H9 (cell line): ENCODE data around the gene KIF5A. TPM values are rescaled to one million over a fixed set of nuclear protein-coding genes. Genes with fewer than 3 reads are reported as not detected.

Source experiments
- DNase-seq: peaks from one replicate; pipeline ENCODE4 v3.0.0-alpha.2; 2017
- H2AFZ ChIP-seq: one replicate; pipeline ENCODE4 v1.6.1; 2013; ENCODE audit warnings: mild to moderate bottlenecking, low read length, control low read depth, moderate library complexity
- H2AK5ac ChIP-seq: 2 replicates; pipeline ENCODE4 v1.6.1; 2013; ENCODE audit warnings: low read length, control low read depth, mixed read lengths; ENCODE audit not compliant: insufficient read length
- H2BK120ac ChIP-seq: one replicate; pipeline ENCODE4 v1.6.1; 2013; ENCODE audit warnings: low read depth, mild to moderate bottlenecking, low read length, control low read depth, inconsistent platforms; ENCODE audit not compliant: poor library complexity, severe bottlenecking
- H2BK12ac ChIP-seq: 2 replicates; pipeline ENCODE4 v1.6.1; 2013; ENCODE audit warnings: low read length, control low read depth, mixed read lengths, low read depth; ENCODE audit not compliant: insufficient read length
- H2BK15ac ChIP-seq: 2 replicates; pipeline ENCODE4 v1.6.1; 2013; ENCODE audit warnings: low read depth, low read length, control low read depth
- H2BK20ac ChIP-seq: one replicate; pipeline ENCODE4 v1.6.1; 2013; ENCODE audit warnings: low read depth, mild to moderate bottlenecking, low read length, control low read depth, inconsistent platforms; ENCODE audit not compliant: poor library complexity, severe bottlenecking
- H2BK5ac ChIP-seq: 2 replicates; pipeline ENCODE4 v1.6.1; 2013; ENCODE audit warnings: low read length, control low read depth, mixed read lengths; ENCODE audit not compliant: insufficient read length
- H3K14ac ChIP-seq: 2 replicates; pipeline ENCODE4 v1.6.1; 2013; ENCODE audit warnings: low read length, control low read depth; ENCODE audit not compliant: insufficient read depth
- H3K18ac ChIP-seq: 2 replicates; pipeline ENCODE4 v1.6.1; 2013; ENCODE audit warnings: low read depth, mild to moderate bottlenecking, mixed read lengths, low read length, control low read depth; ENCODE audit not compliant: insufficient read length
- H3K23ac ChIP-seq: 2 replicates; pipeline ENCODE4 v1.6.1; 2013; ENCODE audit warnings: low read length, control low read depth, mixed read lengths, low read depth; ENCODE audit not compliant: insufficient read length
- H3K23me2 ChIP-seq: 2 replicates; pipeline ENCODE4 v1.6.1; 2013; ENCODE audit warnings: low read depth, mild to moderate bottlenecking, mixed read lengths, low read length, control low read depth; ENCODE audit not compliant: insufficient read length, poor library complexity, severe bottlenecking
- H3K27ac ChIP-seq: 2 replicates; pipeline ENCODE4 v1.5.1; 2013; ENCODE audit warnings: low read length, control low read depth, mixed read lengths, low read depth; ENCODE audit not compliant: insufficient read length
- H3K27me3 ChIP-seq: 2 replicates; pipeline ENCODE4 v1.6.1; 2013; ENCODE audit warnings: low read length, control low read depth, inconsistent platforms; ENCODE audit not compliant: insufficient read depth
- H3K4ac ChIP-seq: 2 replicates; pipeline ENCODE4 v1.6.1; 2013; ENCODE audit warnings: low read depth, mild to moderate bottlenecking, control low read depth, inconsistent platforms, low read length, moderate library complexity
- H3K4me1 ChIP-seq: 2 replicates; pipeline ENCODE4 v1.6.1; 2013; ENCODE audit warnings: low read length, control low read depth, inconsistent platforms; ENCODE audit not compliant: insufficient read depth
- H3K4me2 ChIP-seq: 2 replicates; pipeline ENCODE4 v1.6.1; 2013; ENCODE audit warnings: low read length, control low read depth, mixed read lengths; ENCODE audit not compliant: insufficient read length, insufficient read depth
- H3K56ac ChIP-seq: 2 replicates; pipeline ENCODE4 v1.6.1; 2013; ENCODE audit warnings: low read depth, mild to moderate bottlenecking, mixed read lengths, low read length, control low read depth; ENCODE audit not compliant: insufficient read length
- H3K79me1 ChIP-seq: 2 replicates; pipeline ENCODE4 v1.6.1; 2013; ENCODE audit warnings: low read depth, mild to moderate bottlenecking, moderate library complexity, low read length, control low read depth, inconsistent platforms; ENCODE audit not compliant: insufficient read depth, poor library complexity, severe bottlenecking
- H3K79me2 ChIP-seq: 2 replicates; pipeline ENCODE4 v1.6.1; 2013; ENCODE audit warnings: low read length, control low read depth, inconsistent platforms; ENCODE audit not compliant: insufficient read depth
- H3K9ac ChIP-seq: 2 replicates; pipeline ENCODE4 v1.6.1; 2013; ENCODE audit warnings: low read length, control low read depth, mixed read lengths; ENCODE audit not compliant: insufficient read length; ENCODE audit errors: extremely low read depth
- H3K9me3 ChIP-seq: one replicate; pipeline ENCODE4 v1.6.1; 2013; ENCODE audit warnings: low read depth, low read length, inconsistent platforms; ENCODE audit not compliant: control insufficient read depth
- H3T11ph ChIP-seq: one replicate; pipeline ENCODE4 v1.6.1; 2013; ENCODE audit warnings: mild to moderate bottlenecking, low read length, control low read depth, inconsistent platforms
- H4K20me1 ChIP-seq: one replicate; pipeline ENCODE4 v1.6.1; 2013; ENCODE audit not compliant: control insufficient read depth, insufficient read length, insufficient read depth
- H4K5ac ChIP-seq: 2 replicates; pipeline ENCODE4 v1.6.1; 2013; ENCODE audit warnings: low read depth, mild to moderate bottlenecking, mixed read lengths, low read length, control low read depth; ENCODE audit not compliant: insufficient read length
- H4K8ac ChIP-seq: replicated peaks from 2 replicates; pipeline ENCODE4 v1.6.1; 2013; ENCODE audit warnings: low read length, control low read depth, mixed read lengths, low read depth; ENCODE audit not compliant: insufficient read length
- H4K91ac ChIP-seq: 2 replicates; pipeline ENCODE4 v1.6.1; 2013; ENCODE audit warnings: low read depth, mild to moderate bottlenecking, moderate library complexity, mixed read lengths, low read length, control low read depth; ENCODE audit not compliant: insufficient read length
- H3K27ac Mint-ChIP-seq, 3 experiments: 2 replicates in 2 of 3; 3 replicates in 1 of 3; pipeline ENCODE4 v1.8.0; 2020 to 2021; ENCODE audit warnings: mixed read lengths in 3 of 3, mild to moderate bottlenecking in 1 of 3, moderate library complexity in 1 of 3
- H3K27me3 Mint-ChIP-seq: 2 replicates; pipeline ENCODE4 v1.8.0; 2021; ENCODE audit warnings: low read depth, mild to moderate bottlenecking, moderate library complexity, mixed read lengths
- H3K36me3 Mint-ChIP-seq, 3 experiments: 2 replicates in 2 of 3; 3 replicates in 1 of 3; pipeline ENCODE4 v1.8.0; 2020 to 2021; ENCODE audit warnings: low read depth in 3 of 3, mixed read lengths in 3 of 3; ENCODE audit not compliant: insufficient read depth in 1 of 3
- H3K4me1 Mint-ChIP-seq, 2 experiments: 2 replicates each; pipeline ENCODE4 v1.8.0; 2020; ENCODE audit warnings: mixed read lengths in 2 of 2
- H3K4me3 Mint-ChIP-seq, 2 experiments: 2 replicates in 1 of 2; 3 replicates in 1 of 2; pipeline ENCODE4 v1.8.0; 2020 to 2021; ENCODE audit warnings: mild to moderate bottlenecking in 2 of 2, mixed read lengths in 2 of 2, moderate library complexity in 1 of 2
- H3K9me3 Mint-ChIP-seq, 2 experiments: 2 replicates in 1 of 2; 3 replicates in 1 of 2; pipeline ENCODE4 v1.8.0; 2020; ENCODE audit warnings: mild to moderate bottlenecking in 2 of 2, mixed read lengths in 2 of 2, moderate library complexity in 1 of 2
- WGBS: extraction: QIAGEN DNeasy Blood & Tissue Kit; methylation state at CpG from one replicate; pipeline ENCODE4 v1.1.7; 2013; ENCODE audit warnings: missing lambda C conversion rate, low lambda C conversion rate, mixed read lengths; ENCODE audit not compliant: insufficient read length; ENCODE audit errors: extremely low coverage; 5-methylcytosine and 5-hydroxymethylcytosine counted together
- total RNA-seq: library from RNA; stranded (reverse); gene quantifications from 2 replicates; pipeline ENCODE4 v1.2.1, GENCODE V29; 2021
- TF ChIP-seq, protein P1 (sequence below): fragments of 200-600 bp; sonication (generic); conservative IDR thresholded peaks from 3 replicates; pipeline ENCODE4 v1.8.0; 2021; ENCODE audit warnings: antibody characterized with exemption, mild to moderate bottlenecking

KIF5A gene
- total RNA-seq, 1 experiment from 2014 or later, result 18.5 TPM

DNA sequence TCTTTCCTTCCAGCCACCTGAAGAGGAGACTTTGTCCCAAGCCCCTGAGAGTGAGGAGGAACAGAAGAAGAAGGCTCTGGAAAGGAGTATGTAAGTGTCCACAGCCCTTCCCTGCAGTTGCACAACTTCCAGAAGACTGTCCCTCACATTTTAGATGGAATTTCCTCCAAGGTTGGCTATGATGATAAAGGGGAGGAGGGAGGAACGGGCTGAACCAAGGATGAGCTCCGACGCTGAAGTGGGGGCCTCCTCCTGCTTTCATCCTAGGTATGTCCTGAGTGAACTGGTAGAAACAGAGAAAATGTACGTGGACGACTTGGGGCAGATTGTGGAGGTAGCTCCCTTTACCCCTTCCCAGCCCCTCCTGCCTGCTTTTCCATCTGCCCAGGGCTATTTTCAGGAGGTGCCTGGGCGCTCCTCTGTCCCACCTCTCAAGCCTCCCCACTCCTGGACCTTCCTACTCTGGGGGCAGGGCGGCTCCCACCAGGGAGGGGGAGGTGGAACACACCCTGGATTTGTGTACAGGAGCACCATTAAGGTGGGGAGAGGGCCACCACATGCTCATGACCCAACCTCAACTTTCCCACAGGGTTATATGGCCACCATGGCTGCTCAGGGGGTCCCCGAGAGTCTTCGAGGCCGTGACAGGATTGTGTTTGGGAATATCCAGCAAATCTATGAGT is 63.7 kb downstream of the KIF5A start:
- DNase-seq, result no peak
- H3T11ph ChIP-seq, result no peak overlapping the region
- H3K9me3 ChIP-seq, result no peaks in the 10 kb centered on the region
- H2BK5ac ChIP-seq, result no peak overlapping the region
- no peak overlapping the region for H3K4ac ChIP-seq
- H2BK20ac ChIP-seq, result no peak overlapping the region
- no peak overlapping the region for H2BK12ac ChIP-seq
- H3K27me3 ChIP-seq, result peaks cover 25% of the 10 kb centered on the region; the same call in 1 of the 2 replicates
- H4K8ac ChIP-seq, result no peak overlapping the region
- no peaks in the 10 kb centered on the region for H3K79me1 ChIP-seq
- H3K9me3 Mint-ChIP-seq, result no peaks in the 10 kb centered on the region
- no peak overlapping the region for H3K9ac ChIP-seq
- WGBS, result no CpG with 5 or more reads among the region's 10 CpGs
- H4K5ac ChIP-seq, result no peak overlapping the region
- H3K27ac Mint-ChIP-seq, result no peak overlapping the region
- H3K27me3 Mint-ChIP-seq, result peaks cover 40% of the 10 kb centered on the region
- H3K4me1 ChIP-seq, result no peaks in the 10 kb centered on the region
- peaks cover 23% of the 10 kb centered on the region for H3K23me2 ChIP-seq
- no peaks in the 10 kb centered on the region for H4K20me1 ChIP-seq
- no peak overlapping the region for H3K56ac ChIP-seq
- peak overlapping the region in 1 of 2 experiments; percentile 50; a peak in 1 of 5 replicates for H3K4me3 Mint-ChIP-seq
- no peak overlapping the region for H3K23ac ChIP-seq
- H4K91ac ChIP-seq, result no peak overlapping the region
- TF ChIP-seq, protein P1, sequence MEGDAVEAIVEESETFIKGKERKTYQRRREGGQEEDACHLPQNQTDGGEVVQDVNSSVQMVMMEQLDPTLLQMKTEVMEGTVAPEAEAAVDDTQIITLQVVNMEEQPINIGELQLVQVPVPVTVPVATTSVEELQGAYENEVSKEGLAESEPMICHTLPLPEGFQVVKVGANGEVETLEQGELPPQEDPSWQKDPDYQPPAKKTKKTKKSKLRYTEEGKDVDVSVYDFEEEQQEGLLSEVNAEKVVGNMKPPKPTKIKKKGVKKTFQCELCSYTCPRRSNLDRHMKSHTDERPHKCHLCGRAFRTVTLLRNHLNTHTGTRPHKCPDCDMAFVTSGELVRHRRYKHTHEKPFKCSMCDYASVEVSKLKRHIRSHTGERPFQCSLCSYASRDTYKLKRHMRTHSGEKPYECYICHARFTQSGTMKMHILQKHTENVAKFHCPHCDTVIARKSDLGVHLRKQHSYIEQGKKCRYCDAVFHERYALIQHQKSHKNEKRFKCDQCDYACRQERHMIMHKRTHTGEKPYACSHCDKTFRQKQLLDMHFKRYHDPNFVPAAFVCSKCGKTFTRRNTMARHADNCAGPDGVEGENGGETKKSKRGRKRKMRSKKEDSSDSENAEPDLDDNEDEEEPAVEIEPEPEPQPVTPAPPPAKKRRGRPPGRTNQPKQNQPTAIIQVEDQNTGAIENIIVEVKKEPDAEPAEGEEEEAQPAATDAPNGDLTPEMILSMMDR, result no peak
- no peak overlapping the region for H2AK5ac ChIP-seq
- no peak overlapping the region for H2BK120ac ChIP-seq
- no peak overlapping the region for H3K14ac ChIP-seq
- no peaks in the 10 kb centered on the region for H3K79me2 ChIP-seq
- no peak overlapping the region for H2AFZ ChIP-seq
- peaks cover 9 to 38% (median 19%) of the 10 kb centered on the region in 3 experiments for H3K36me3 Mint-ChIP-seq
- H3K27ac ChIP-seq, result no peak overlapping the region
- no peak overlapping the region for H3K4me2 ChIP-seq
- no peak overlapping the region for H3K18ac ChIP-seq
- no peak overlapping the region for H2BK15ac ChIP-seq
- peaks cover 26 to 33% of the 10 kb centered on the region in 2 experiments for H3K4me1 Mint-ChIP-seq
